NCI-H1417 (cell line): ENCODE measurements around the gene PAX3.
A peak's percentile ranks its signal among the peaks of the same experiment; 100 is the strongest.

Experiments used
- DNase-seq, 3 experiments: peaks; one replicate each; lab custom pipeline; 2025; lab: John Stamatoyannopoulos, UW

PAX3 gene

GRCh38 chr2:222296911-222297599, 1.7 kb downstream of the PAX3 start:
- DNase-seq: no peak

DNA sequence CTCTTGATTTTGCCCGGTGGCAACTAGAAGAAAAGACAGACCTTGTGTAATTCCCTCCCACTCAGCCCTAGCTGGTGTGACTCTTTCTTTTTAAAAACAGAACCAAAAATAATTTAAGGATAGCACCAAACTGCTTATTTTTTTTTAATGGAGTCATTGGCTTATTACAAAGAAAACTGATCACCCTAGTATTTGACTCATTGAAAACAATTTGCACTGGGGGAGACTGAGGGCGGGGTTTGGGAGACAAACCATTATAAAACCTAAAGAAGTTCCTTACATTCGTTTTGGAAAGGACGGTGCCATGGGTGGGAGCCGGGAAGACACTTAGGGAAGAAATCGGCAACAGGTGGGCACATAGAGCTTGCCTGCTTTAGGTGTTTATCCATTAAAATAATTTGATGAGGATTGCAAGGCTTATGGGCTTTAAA, 2.5 kb downstream of the PAX3 start:
- no peak for DNase-seq

DNA sequence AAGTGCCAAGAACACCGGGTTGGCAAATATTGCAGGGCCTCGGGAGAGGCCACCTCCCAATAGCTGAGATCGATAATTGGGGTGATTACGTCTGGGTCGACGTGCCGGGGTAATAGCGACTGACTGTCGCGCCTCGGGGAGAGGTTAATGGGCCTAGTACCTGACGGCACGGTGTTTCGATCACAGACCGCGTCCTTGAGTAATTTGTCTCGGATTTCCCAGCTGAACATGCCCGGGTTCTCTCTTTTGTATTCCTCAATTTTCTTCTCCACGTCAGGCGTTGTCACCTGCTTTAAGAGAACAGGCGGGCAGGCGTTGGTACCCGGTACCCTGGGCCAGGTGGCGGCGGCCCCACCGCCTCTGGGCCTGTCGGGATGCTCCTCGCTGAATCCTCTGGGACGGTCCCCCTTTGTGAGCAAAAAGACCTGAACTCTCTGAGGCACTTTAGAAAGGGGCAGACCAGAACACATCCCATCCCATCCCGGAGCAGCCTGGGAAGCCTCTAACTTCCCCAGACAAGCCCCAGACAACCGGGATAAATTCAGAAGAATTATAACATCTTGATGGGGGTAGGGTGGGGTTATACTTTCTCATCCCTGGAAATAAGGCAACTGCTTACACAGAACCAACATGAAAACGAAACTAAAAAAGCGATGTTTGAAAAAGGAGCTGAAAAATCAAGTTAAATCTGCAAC, 3.3 kb downstream of the PAX3 start:
- no peak for DNase-seq

- no peak for DNase-seq
Observed at GRCh38 chr2:222294996-222295367, 3.8 kb downstream of the PAX3 start.

DNA sequence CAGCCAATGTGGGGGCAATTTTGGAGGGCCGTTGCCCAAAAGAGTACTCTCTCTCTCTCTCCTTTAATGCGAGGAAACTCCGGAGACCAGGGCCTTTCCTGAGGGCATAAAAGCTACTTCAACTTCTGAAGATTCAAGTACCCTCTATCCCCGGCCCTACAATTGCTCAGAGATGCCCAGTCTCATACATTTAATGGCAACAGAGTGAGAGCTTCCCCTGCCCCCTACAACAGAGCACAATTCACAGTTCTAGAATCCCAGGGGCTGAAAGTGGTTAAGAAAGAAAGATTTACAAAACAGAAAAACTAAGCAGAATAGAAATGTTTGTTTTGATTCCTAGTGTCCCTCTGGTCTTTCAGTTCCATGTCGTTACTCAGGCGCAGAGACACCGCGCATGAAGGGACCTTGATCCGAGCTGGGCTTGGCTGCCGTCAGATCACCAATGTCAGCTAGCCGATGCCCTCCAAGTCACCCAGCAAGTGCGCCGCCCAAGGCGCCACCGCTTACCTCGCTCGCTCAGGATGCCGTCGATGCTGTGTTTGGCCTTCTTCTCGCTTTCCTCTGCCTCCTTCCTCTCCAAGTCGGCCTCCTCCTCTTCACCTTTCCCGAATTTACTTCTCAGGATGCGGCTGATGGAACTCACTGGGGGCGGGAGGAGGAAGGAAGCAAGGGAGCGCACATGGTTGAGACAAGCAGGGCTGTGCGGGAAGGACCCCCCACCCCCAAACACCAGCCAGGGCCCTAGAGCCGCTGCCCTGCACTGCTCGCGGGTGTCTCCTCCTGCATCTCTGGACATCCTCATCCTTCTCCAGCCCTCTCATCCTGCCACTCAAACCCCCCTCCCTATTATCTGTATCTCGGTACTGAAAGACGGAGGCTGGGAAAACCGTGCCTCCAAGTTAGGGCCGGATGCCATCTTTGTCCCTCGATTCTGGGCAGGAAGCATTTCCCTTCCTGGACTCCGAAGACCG, 4.9 kb downstream of the PAX3 start:
- DNase-seq: no peak

GRCh38 chr2:222292149-222293134, 6.4 kb downstream of the PAX3 start:
- no peak for DNase-seq

DNA sequence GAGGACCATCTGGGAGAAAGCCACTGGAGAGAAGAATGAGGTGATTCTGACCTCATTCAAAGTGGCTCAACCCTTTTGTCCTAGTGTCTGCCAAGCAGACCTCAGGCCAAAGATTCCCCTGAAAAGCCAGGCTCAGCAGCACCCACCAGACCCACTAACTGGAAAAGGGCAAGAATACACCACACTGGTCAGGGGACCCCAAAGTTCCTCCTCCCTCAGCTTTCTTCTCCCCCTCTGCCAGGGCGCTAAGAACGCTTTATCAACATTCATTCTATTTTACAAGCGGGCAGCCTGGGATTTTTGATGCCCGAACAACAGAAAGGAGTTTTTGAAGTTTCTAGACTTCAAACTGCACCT, 7.3 kb downstream of the PAX3 start:
- no peak for DNase-seq

DNA sequence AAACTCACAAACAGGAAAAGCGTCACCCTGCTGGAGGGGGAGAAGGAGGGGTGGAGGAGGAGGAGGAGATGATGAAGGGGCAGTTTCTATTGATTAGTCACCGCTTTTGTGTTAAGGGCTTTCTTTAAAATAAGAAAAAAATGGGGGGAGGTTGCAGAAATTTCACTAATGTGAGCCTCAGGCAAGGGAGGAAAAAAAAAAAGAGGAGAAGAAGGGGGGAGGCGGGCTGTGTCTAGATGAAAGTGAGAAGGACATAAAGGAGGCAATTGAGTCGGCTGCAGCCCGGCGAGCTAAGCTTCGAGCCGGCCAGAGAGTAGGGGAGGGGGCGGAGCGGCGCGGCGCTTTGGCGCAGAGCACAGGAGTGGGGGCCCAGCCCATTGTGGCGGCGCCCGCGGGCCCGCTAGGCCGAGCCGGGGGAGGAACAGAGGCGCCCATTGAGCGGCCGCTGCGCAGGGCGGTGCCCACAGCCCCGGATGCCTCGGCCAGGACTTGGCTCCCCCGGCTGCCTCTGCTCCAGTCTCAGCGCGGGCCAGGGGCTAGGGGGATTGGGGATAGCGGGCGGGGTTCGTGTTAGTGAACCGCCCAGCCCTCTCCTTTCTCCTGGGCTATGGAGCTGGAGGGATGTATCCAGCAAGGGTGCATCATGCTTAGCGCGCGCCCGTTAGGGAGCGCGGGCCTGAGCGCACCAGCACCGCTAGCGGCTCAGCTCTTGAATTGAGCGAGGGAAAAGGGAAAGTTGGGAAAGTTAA, 7.9 kb downstream of the PAX3 start:
- DNase-seq: peak; percentile 22 to 80 (median 75)

- DNase-seq: no peak
Observed at GRCh38 chr2:222290401-222290735, 8.4 kb downstream of the PAX3 start.

DNA sequence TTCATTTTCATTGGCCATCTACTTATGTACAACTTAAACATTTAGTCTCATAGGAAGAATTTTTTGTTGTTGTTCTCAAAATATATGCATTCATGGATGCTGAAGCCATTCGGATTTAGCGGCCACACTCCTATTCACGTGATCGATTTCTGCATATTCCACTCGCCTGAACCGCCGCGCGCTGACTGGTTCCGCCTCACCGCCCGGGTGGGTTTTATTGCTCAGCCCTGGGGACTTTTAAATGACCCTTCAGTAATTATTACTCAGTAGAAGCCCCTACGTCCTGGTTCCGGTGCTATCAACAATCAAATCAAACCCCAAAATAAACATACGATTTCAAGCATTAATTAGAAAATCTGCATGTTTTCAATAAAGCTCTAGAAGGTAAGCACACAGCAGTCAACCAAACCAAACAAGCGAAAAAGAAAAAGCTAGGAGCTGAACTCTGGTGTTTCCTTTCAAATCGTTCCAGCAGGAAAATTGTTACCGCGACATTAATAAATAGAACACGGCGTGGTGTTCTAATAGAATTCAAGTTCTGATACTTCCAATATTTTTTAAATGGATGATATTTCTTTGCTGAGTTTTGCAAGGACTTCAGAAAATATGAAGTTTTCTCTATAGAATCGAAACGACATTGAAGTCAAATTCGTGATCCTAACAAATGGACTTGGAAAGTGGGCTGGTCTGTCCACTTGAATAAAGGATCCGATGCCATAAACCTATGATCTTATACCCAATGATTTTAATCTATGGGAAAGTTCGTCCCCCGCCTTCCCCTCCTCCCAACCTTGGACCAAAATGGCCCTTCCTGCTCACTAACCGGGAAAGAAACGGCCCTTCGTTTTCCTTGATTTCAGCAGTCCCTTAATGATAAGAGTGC, 9.3 kb downstream of the PAX3 start:
- no peak for DNase-seq

DNA sequence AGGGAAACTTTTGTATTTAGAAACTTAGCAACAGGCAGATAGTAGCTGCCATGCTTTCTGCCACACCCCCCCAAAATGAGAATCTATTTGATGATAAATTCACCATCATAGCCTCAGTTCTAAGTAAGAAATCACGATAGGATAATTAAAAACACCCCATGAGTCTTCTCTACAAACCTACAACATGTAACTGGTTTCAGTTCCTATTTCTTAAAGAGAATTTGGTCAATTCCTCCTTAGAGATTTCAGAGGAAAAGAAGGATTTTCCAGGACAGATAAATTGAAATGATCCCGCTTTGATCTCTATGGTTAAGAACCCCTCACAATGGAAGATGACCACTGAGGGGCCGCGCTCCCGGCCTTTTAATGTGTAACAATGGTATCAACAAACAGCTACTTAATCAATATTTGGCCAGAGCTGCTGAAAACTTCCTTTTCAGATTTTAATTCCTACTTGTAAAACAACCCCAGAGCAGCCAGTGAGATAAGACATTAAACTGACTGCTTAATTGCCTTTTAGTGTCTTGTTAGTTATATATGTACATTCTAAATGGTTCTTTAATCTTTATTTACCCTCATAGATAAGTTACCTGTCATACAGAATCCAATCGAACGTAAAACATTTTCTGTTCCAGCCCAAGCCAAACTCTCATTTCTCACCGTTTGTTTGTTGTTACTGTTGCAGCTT, 10.1 kb downstream of the PAX3 start:
- no peak for DNase-seq

DNA sequence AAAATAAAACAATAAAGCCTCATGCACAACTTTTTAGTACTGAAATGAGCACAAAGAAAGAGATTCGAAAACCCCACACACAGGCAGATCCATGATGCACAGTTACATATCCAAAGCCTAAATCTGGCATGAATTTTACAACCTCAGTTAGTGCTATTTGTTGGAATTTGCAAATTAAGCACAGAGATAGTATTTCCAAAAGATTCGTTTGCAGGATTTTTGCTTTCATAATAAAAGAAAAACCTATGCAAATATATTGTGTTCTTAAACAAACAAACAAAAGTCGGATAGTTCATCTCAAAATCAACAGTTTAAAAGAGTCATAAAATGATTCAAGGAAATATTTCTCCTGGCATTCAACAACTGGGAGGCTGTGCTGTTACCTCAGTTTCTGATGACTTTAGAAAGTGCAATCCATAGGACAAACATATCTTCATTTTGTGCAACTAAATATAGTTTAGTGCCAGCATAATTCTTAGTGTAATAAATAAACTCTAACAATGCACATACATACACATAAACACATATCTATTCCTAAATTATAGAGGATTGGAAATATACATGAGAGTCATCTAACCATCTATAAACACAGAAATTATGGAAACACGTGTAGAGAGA, 10.8 kb downstream of the PAX3 start:
- no peak for DNase-seq

DNA sequence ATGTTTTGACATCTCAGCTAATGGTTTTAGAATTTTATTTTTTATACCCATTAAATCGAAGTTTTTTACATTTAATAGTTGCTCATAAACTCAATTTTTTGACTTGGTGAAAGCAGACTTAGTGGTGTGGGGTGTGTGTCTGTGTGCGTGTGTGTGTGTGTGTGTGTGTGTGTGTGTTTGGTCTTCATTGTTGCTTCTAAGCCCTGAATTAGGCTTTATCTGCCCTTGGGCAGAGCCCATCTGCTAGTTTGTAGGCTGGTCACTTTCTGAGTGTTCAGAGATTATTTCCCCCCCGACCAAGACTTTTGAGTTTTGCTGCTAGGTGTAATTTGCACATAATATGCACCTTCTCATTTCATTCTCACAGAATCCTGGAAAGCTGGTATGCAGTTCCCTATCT, 14.3 kb downstream of the PAX3 start:
- no peak for DNase-seq

DNA sequence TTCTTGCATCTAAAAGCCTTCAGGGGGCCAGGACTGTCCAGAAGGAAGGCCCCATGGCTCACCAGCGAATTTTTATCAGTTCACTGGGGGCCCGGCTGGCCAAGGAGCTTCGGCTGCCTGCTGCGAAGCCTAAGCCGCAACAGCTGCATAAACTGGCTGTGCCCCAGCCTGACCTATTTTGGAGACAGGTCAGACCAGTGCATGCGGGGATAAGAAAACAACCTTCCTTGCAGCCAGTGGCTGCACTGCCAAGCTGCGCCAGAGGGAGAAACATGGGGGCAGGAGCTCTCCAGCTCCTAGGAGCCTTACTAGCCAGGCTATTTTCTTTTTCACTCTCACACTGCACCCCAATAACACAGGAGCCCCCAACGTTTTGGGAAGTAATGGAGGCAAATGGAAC, 15.2 kb downstream of the PAX3 start:
- DNase-seq: no peak

DNA sequence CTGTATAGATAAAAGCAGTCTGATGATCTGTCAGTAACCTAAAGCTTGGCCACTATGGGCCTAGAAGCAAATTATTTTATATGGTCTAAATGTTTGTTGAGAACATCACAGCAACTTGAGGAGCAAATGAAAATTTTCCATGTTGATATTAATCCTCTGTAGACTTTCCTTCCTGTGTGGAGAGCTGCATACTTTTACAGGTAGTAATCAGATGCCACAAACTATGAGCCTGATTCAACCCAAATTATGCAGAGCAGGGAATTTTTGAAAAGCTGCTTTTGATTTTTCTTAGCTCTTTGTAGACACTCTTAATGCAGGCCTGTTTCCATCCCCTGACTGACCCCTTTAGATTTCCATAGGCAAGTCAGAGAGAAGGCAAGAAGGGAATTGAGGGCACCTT, 17.3 kb downstream of the PAX3 start:
- DNase-seq: no peak

DNA sequence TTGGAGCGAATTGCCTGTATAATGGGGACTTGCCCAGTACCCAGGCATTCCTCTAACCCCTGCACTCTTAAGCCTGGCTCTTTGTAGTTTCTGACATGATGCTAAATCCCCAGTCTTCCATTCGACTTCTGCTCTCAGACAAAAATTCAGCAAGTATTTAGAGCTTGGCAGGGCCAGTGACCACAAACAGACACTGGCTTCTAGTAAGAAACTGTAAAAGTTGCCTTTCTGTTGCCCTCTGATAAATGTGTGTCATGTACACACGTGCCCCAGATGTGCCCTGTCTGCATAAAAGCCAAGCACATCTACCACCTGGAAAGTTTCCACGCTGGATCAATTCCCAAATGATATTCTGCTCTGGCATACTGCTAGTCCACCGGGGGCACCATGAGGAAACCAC, 18.0 kb downstream of the PAX3 start:
- DNase-seq: no peak

- DNase-seq: peak in 2 of 3 experiments; percentile 76 to 96
Observed at GRCh38 chr2:222272446-222273015, 26.3 kb downstream of the PAX3 start.

DNA sequence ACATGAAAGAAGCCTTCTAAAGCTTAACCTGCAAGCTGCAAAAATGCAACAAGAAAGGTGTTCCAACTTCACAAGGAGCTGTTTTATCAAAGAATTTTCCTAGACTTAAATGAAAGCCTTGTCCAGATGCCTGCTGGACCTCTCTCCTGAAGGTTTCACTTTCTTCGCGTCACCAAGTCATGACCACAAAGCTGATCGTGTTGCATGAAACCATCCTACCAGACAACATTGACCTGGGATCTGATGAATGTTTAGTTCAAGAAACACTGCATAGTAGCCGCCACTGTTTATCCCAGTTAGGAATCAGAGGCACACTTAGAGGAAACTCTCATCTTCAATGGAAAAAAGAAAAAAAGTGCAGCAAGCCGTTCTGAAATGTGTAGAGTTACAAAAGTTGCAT, 26.9 kb downstream of the PAX3 start:
- DNase-seq: peak in 1 of 3 experiments; percentile 42
